Karpas-422 (cell line): ENCODE data around the gene PRKRA. TPM values are rescaled to one million over a fixed set of nuclear protein-coding genes. Genes with fewer than 3 reads are reported as not detected.
"Not testable (repeated sequence)": the region's sequence is repeated elsewhere in the genome, so short reads cannot be mapped to it uniquely, and the experiment has no call there.

Source experiments
- DNase-seq: peaks from one replicate; pipeline ENCODE4 v3.0.0-alpha.2; 2015
- H2AFZ ChIP-seq: fragments of 200-600 bp; sonication (generic); 2 replicates; pipeline ENCODE4 v1.6.1; 2014; ENCODE audit warnings: antibody characterized with exemption, low read length, mixed read lengths
- H3K27ac ChIP-seq: fragments of 200-600 bp; sonication (generic); 2 replicates; pipeline ENCODE4 v1.5.1; 2014; ENCODE audit warnings: mild to moderate bottlenecking, low read length, moderate library complexity
- H3K27me3 ChIP-seq: fragments of 200-600 bp; sonication (generic); 2 replicates; pipeline ENCODE4 v1.6.1; 2014; ENCODE audit warnings: low read length, mixed read lengths
- H3K36me3 ChIP-seq: fragments of 200-600 bp; sonication (generic); 2 replicates; pipeline ENCODE4 v1.6.1; 2014; ENCODE audit warnings: low read length, mixed read lengths; ENCODE audit not compliant: insufficient read depth
- H3K4me1 ChIP-seq: fragments of 200-600 bp; sonication (generic); 2 replicates; pipeline ENCODE4 v1.6.1; 2014; ENCODE audit warnings: mild to moderate bottlenecking, low read length, mixed read lengths
- H3K4me2 ChIP-seq: fragments of 200-600 bp; sonication (generic); 2 replicates; pipeline ENCODE4 v1.6.1; 2014; ENCODE audit warnings: low read length, low read depth, mild to moderate bottlenecking; ENCODE audit not compliant: poor library complexity, severe bottlenecking
- H3K4me3 ChIP-seq: fragments of 200-600 bp; sonication (generic); 2 replicates; pipeline ENCODE4 v1.5.1; 2014; ENCODE audit warnings: mild to moderate bottlenecking, antibody characterized with exemption, low read length, mixed read lengths
- H3K79me2 ChIP-seq: fragments of 200-600 bp; sonication (generic); 2 replicates; pipeline ENCODE4 v1.6.1; 2014; ENCODE audit warnings: mild to moderate bottlenecking, low read length, mixed read lengths
- H3K9ac ChIP-seq: fragments of 200-600 bp; sonication (generic); 2 replicates; pipeline ENCODE4 v1.6.0; 2014; ENCODE audit warnings: low read length
- H3K9me2 ChIP-seq: fragments of 200-600 bp; sonication (generic), shearing (Covaris generic); replicated peaks from 2 replicates; pipeline ENCODE4 v1.6.0; 2014; ENCODE audit warnings: mild to moderate bottlenecking, low read length, moderate library complexity; ENCODE audit not compliant: insufficient read depth
- H3K9me3 ChIP-seq: fragments of 300-700, 200-600 bp; sonication (generic); 2 replicates; pipeline ENCODE4 v1.6.1; 2014; ENCODE audit warnings: low read length, mixed read lengths
- H4K20me1 ChIP-seq: fragments of 200-600 bp; sonication (generic); 2 replicates; pipeline ENCODE4 v1.6.1; 2014; ENCODE audit warnings: mild to moderate bottlenecking, antibody characterized with exemption, low read length, low read depth; ENCODE audit not compliant: insufficient read depth
- total RNA-seq: library from RNA; depleted of rRNA; stranded (reverse); fragments of >200 nt; shearing (Covaris generic); gene quantifications from 2 replicates; pipeline ENCODE4 v1.2.3, GENCODE V29; 2014; ENCODE audit warnings: low replicate concordance

PRKRA gene
- total RNA-seq, 1 experiment from 2014 or later, result 117 TPM

DNA sequence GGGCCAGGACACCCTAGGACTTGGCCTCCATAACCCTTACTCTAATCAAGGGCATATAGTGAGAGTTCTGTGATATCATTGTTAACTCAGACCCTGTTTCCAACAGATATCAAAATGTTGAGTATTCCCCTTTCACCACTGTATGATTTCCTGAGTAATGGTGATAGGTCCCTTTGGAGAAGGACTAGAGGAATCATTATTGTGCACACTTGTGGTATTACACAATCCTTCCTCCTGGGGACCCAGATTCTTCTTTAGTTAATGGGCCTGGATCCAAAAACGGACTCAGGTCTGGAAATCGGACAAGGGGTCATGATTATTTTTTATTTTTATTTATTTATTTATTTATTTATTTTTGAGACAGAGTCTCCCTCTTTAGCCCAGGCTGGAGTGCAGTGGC, 23.5 kb downstream of the PRKRA start:
- H3K27me3 ChIP-seq, result no peaks in the 10 kb centered on the region
- H3K4me1 ChIP-seq, result no peaks in the 10 kb centered on the region
- H3K36me3 ChIP-seq, result peaks cover 20% of the 10 kb centered on the region; the same call in 1 of the 2 replicates
- H3K27ac ChIP-seq, result no peak overlapping the region
- H3K9me2 ChIP-seq, result no peaks in the 10 kb centered on the region
- H3K9ac ChIP-seq, result no peak overlapping the region
- H4K20me1 ChIP-seq, result no peaks in the 10 kb centered on the region
- no peak overlapping the region for H3K4me2 ChIP-seq
- no peaks in the 10 kb centered on the region for H3K79me2 ChIP-seq
- H3K4me3 ChIP-seq, result no peak overlapping the region
- DNase-seq, result no peak
- no peak overlapping the region for H2AFZ ChIP-seq
- no peaks in the 10 kb centered on the region for H3K9me3 ChIP-seq

- Histone ChIP-seq H2AFZ (no peak overlapping the region), H3K79me2 (no peaks in the 10 kb centered on the region), H3K4me3 (no peak overlapping the region), H3K27me3 (no peaks in the 10 kb centered on the region), H4K20me1 (no peaks in the 10 kb centered on the region), H3K36me3 (peaks cover 10% of the 10 kb centered on the region; the same call in 1 of the 2 replicates), H3K9me3 (no peaks in the 10 kb centered on the region), H3K4me1 (no peaks in the 10 kb centered on the region), H3K4me2 (no peak overlapping the region), H3K9me2 (no peaks in the 10 kb centered on the region), H3K27ac (no peak overlapping the region), H3K9ac (no peak overlapping the region)
- DNase-seq, result no peak
These were observed 24.6 kb downstream of the PRKRA start for GRCh38 chr2:178426388-178426787.

DNA sequence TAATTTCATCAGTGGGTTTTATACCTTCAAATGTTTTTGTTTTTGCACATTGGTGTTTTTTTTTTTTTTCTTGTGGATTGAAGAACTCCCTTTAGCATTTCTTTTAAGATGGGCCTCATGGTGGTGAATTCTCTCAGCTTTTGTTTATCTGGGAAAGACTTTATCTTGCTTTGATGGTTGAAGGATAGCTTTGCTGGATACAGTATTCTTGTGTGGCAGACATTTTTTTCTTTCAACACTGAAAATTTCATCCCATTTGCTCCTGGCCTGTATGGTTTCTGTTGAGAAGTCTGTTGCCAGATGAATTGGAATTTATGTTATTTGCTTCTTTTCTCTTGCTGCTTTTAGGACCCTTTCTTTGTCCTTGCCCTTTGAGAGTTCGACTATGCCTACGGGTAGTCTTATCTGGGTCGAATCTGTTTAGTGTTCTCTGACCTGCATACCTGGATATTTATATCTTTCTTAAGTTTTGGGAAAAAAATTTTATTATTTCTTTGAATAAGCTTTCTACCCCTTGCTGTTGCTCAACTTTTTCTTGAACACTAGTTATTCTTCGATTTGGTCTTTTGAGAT, 25.6 kb downstream of the PRKRA start:
- Histone ChIP-seq H3K9me2 (no peaks in the 10 kb centered on the region), H3K9me3 (no peaks in the 10 kb centered on the region), H3K79me2 (no peaks in the 10 kb centered on the region), H3K27ac (no peak overlapping the region), H3K4me2 (no peak overlapping the region), H4K20me1 (no peaks in the 10 kb centered on the region), H3K9ac (no peak overlapping the region), H3K36me3 (peaks cover 5% of the 10 kb centered on the region; the same call in 1 of the 2 replicates), H3K27me3 (no peaks in the 10 kb centered on the region), H2AFZ (no peak overlapping the region), H3K4me1 (no peaks in the 10 kb centered on the region; the same call in 1 of the 2 replicates), H3K4me3 (no peak overlapping the region)
- DNase-seq, result no peak

- not testable (repeated sequence) for H2AFZ ChIP-seq, H3K4me1 ChIP-seq, H3K9me2 ChIP-seq, H3K9me3 ChIP-seq, H3K4me3 ChIP-seq, H3K79me2 ChIP-seq, H3K36me3 ChIP-seq, H3K4me2 ChIP-seq, H3K27me3 ChIP-seq, H3K9ac ChIP-seq, H4K20me1 ChIP-seq, H3K27ac ChIP-seq, DNase-seq
These were observed 27.2 kb downstream of the PRKRA start for GRCh38 chr2:178423746-178424145.

DNA sequence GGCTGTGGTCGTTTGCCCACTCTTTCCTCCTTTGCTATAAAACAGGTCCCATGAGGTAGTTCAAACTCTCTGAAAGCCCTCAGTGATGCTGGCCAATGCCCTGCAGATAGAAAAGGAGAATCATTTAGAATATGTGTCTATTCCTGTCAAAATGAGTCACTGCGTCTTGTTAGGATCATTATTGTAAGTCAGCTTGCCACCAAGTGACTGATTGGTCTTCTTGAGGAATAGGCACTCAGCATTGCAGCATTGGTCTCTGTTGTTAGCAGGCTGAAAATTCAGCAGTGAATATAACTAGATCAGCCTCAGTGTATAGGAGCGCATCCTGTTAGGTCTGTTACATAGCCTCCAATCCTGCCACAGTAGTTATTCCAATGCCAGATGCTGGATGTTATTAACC, 28.9 kb downstream of the PRKRA start:
- no peaks in the 10 kb centered on the region; the same call in 1 of the 2 replicates for H3K4me1 ChIP-seq
- no peak overlapping the region for H3K27ac ChIP-seq
- H4K20me1 ChIP-seq, result no peaks in the 10 kb centered on the region
- H3K27me3 ChIP-seq, result no peaks in the 10 kb centered on the region
- H3K9me2 ChIP-seq, result no peaks in the 10 kb centered on the region
- H3K79me2 ChIP-seq, result no peaks in the 10 kb centered on the region
- no peak for DNase-seq
- no peak overlapping the region for H3K4me3 ChIP-seq
- no peak overlapping the region for H3K9ac ChIP-seq
- no peaks in the 10 kb centered on the region for H3K9me3 ChIP-seq
- H2AFZ ChIP-seq, result no peak overlapping the region
- H3K4me2 ChIP-seq, result no peak overlapping the region
- no peaks in the 10 kb centered on the region for H3K36me3 ChIP-seq

GRCh38 chr2:178420463-178420999, 30.4 kb downstream of the PRKRA start:
- no peak overlapping the region for H3K27ac ChIP-seq
- H3K27me3 ChIP-seq, result no peaks in the 10 kb centered on the region
- H3K36me3 ChIP-seq, result no peaks in the 10 kb centered on the region
- H3K4me1 ChIP-seq, result no peaks in the 10 kb centered on the region; the same call in 1 of the 2 replicates
- H3K9me2 ChIP-seq, result no peaks in the 10 kb centered on the region
- no peaks in the 10 kb centered on the region for H4K20me1 ChIP-seq
- H3K79me2 ChIP-seq, result no peaks in the 10 kb centered on the region
- H2AFZ ChIP-seq, result no peak overlapping the region
- no peak overlapping the region for H3K9ac ChIP-seq
- no peak overlapping the region for H3K4me2 ChIP-seq
- no peak overlapping the region for H3K4me3 ChIP-seq
- no peaks in the 10 kb centered on the region for H3K9me3 ChIP-seq
- DNase-seq, result no peak

GRCh38 chr2:178419123-178419522, 31.9 kb downstream of the PRKRA start:
- no peaks in the 10 kb centered on the region for H4K20me1 ChIP-seq
- DNase-seq, result peak; percentile 50

GRCh38 chr2:178418426-178418825, 32.5 kb downstream of the PRKRA start:
- Histone ChIP-seq H3K4me2 (no peak overlapping the region), H3K36me3 (no peaks in the 10 kb centered on the region), H3K9me3 (no peaks in the 10 kb centered on the region), H3K4me1 (peaks cover 18% of the 10 kb centered on the region), H4K20me1 (no peaks in the 10 kb centered on the region), H3K27me3 (no peaks in the 10 kb centered on the region), H3K4me3 (no peak overlapping the region), H3K9me2 (no peaks in the 10 kb centered on the region), H2AFZ (no peak overlapping the region), H3K79me2 (no peaks in the 10 kb centered on the region), H3K27ac (no peak overlapping the region), H3K9ac (no peak overlapping the region)
- no peak for DNase-seq

More at GRCh38 chr2:178419123-178419522, 31.9 kb downstream of the PRKRA start:
- no peak overlapping the region for H3K9ac ChIP-seq
- H3K4me3 ChIP-seq, result no peak overlapping the region
- H3K27ac ChIP-seq, result no peak overlapping the region
- H3K9me2 ChIP-seq, result no peaks in the 10 kb centered on the region
- no peaks in the 10 kb centered on the region for H3K36me3 ChIP-seq
- H3K4me2 ChIP-seq, result no peak overlapping the region
- H3K9me3 ChIP-seq, result no peaks in the 10 kb centered on the region
- no peak overlapping the region for H2AFZ ChIP-seq
- no peaks in the 10 kb centered on the region for H3K79me2 ChIP-seq
- H3K27me3 ChIP-seq, result no peaks in the 10 kb centered on the region
- peaks cover 11% of the 10 kb centered on the region for H3K4me1 ChIP-seq
